ENCODE results near the gene PDZK1IP1. TPM values are rescaled to one million over a fixed set of nuclear protein-coding genes. Genes with fewer than 3 reads are reported as not detected.

Gene PDZK1IP1
- total RNA-seq, 1 donor from 2014 or later, result not detected

GRCh38 chr1:47183308-47184089 is 6.3 kb downstream of the PDZK1IP1 start:
- peaks cover 16% of the 10 kb centered on the region for H3K9me3 Mint-ChIP-seq (ENCODE audit: unreplicated experiment)
- H3K36me3 Mint-ChIP-seq (ENCODE audit: unreplicated experiment), result no peaks in the 10 kb centered on the region
- TF ChIP-seq CTCF (IDR thresholded peaks at IDR 0.05; ENCODE audit: partially characterized antibody, unreplicated experiment), result no peak
- DNase-seq, result no peak
- no peak overlapping the region for H3K4me3 Mint-ChIP-seq (ENCODE audit: unreplicated experiment)
- peaks cover 19% of the 10 kb centered on the region for H3K4me1 Mint-ChIP-seq (ENCODE audit: low read depth, unreplicated experiment)
- peaks cover 13% of the 10 kb centered on the region for H3K27me3 Mint-ChIP-seq (ENCODE audit: unreplicated experiment)
- no peak overlapping the region for H3K27ac Mint-ChIP-seq (ENCODE audit: unreplicated experiment)

- no peak overlapping the region for H3K4me3 Mint-ChIP-seq (ENCODE audit: unreplicated experiment)
- no peak for TF ChIP-seq CTCF (IDR thresholded peaks at IDR 0.05; ENCODE audit: partially characterized antibody, unreplicated experiment)
- H3K4me1 Mint-ChIP-seq (ENCODE audit: low read depth, unreplicated experiment), result peaks cover 19% of the 10 kb centered on the region
- DNase-seq, result no peak
- peaks cover 16% of the 10 kb centered on the region for H3K9me3 Mint-ChIP-seq (ENCODE audit: unreplicated experiment)
- no peaks in the 10 kb centered on the region for H3K36me3 Mint-ChIP-seq (ENCODE audit: unreplicated experiment)
- no peak overlapping the region for H3K27ac Mint-ChIP-seq (ENCODE audit: unreplicated experiment)
- peaks cover 12% of the 10 kb centered on the region for H3K27me3 Mint-ChIP-seq (ENCODE audit: unreplicated experiment)
These were observed 7.1 kb downstream of the PDZK1IP1 start for GRCh38 chr1:47182676-47183235.

- no peak overlapping the region for H3K4me3 Mint-ChIP-seq (ENCODE audit: unreplicated experiment)
- peaks cover 11% of the 10 kb centered on the region for H3K27me3 Mint-ChIP-seq (ENCODE audit: unreplicated experiment)
- H3K27ac Mint-ChIP-seq (ENCODE audit: unreplicated experiment), result no peak overlapping the region
These were observed 7.7 kb downstream of the PDZK1IP1 start for GRCh38 chr1:47181955-47182675.

GRCh38 chr1:47181095-47181954 is 8.5 kb downstream of the PDZK1IP1 start:
- peak overlapping the region; percentile 43 for H3K4me3 Mint-ChIP-seq (ENCODE audit: unreplicated experiment)
- peaks cover 19% of the 10 kb centered on the region for H3K4me1 Mint-ChIP-seq (ENCODE audit: low read depth, unreplicated experiment)
- peaks cover 16% of the 10 kb centered on the region for H3K9me3 Mint-ChIP-seq (ENCODE audit: unreplicated experiment)
- H3K27me3 Mint-ChIP-seq (ENCODE audit: unreplicated experiment), result peaks cover 11% of the 10 kb centered on the region
- DNase-seq, result no peak
- H3K27ac Mint-ChIP-seq (ENCODE audit: unreplicated experiment), result no peak overlapping the region
- H3K36me3 Mint-ChIP-seq (ENCODE audit: unreplicated experiment), result no peaks in the 10 kb centered on the region
- no peak for TF ChIP-seq CTCF (IDR thresholded peaks at IDR 0.05; ENCODE audit: partially characterized antibody, unreplicated experiment)

More at GRCh38 chr1:47181955-47182675, 7.7 kb downstream of the PDZK1IP1 start:
- TF ChIP-seq CTCF (IDR thresholded peaks at IDR 0.05; ENCODE audit: partially characterized antibody, unreplicated experiment), result no peak
- no peak for DNase-seq
- Mint-ChIP-seq H3K36me3 (ENCODE audit: unreplicated experiment) (no peaks in the 10 kb centered on the region), H3K4me1 (ENCODE audit: low read depth, unreplicated experiment) (peaks cover 19% of the 10 kb centered on the region), H3K9me3 (ENCODE audit: unreplicated experiment) (peaks cover 16% of the 10 kb centered on the region)

Data from glutamatergic neuron (in vitro differentiated cells).